HG03354 (cell line): Measurements from ENCODE around the gene CLIC2.

Source experiments
- ATAC-seq: cut with Tn5 transposase; IDR thresholded peaks from one replicate; pipeline ENCODE4 v1.9.1; 2021; ENCODE audit warnings: mild to moderate bottlenecking; ENCODE audit not compliant: unreplicated experiment, poor library complexity, severe bottlenecking

The CLIC2 gene

GRCh38 chrX:155263854-155264628, 70.4 kb downstream of the CLIC2 start, which contains the start of gene RAB39B:
Gene RAB39B (minus strand): TSS chrX:155264491. CDS start chrX:155264288, 203 bp downstream.
- peak; percentile 92 for ATAC-seq

DNA sequence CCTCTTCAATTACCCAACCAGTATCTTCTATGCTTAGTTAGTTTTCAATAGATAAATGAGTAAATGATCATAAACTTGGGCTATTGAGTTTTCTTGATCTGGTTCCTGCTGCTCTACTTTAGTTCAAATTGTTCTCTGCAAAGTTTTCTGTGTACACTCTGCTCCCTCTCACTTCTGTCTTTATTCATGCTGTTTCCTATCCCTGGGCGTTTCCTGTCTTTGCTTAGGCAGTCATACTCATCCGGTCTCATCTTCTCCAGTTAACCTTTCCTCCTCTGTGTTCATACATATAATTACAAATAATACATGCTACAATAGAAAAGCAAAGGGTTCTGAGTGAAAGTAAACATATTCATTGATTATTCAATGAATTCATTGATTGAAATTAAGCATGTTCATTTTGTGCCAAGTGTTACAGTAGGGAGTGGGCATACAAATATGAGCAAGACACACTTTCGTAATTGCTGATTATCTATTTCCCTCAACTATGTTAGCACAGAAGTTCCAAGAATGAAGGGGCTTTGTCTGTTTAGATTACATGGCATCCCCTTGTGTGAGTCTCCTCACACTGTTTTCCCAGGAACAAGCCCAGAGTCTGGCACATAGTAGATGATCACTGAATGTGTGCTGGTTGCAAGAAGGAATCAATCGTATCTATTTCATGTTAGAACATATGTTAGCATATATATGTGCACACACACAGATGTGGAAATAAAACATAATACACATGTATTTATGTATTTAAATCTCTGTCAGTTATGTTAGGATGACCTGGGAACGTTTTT, 71.3 kb downstream of the CLIC2 start:
- ATAC-seq = peak; percentile 34

DNA sequence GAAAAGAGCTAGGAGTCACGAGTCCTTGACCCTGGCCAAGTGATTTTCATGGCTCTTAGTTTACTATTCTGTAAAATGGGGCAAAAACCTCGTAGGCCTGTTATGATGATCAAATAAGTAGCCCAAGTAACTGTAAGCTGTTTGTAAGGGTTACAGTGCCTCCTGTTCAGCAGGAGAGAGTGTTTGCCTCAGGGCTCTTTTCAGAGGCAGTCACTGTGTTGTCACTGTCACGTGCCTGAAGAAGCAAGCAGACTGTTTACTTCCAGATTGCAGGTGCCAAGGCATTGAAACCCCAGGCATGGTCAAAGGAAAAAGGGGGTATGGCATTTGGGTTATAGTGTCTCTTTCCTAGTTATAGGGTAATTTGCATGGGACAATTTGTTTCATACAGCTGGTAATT, 74.7 kb downstream of the CLIC2 start:
- no peak for ATAC-seq

DNA sequence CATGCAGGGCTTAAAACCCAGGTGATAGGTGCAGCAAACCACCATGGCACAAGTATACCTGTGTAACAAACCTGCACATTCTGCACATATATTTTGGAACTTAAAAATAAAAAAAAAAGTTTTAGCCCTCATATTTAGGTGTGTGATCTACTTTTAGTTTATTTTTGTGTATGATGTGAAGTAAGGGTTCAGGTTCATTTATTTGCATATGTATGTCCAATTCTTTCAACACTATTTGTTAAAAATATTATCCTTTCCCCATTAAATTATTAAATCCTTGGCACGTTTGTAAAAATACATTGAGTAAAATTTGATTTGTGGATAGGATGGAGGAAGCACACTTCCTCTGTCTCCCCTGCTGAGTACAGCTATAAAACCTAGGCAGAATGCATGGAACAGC, 83.0 kb downstream of the CLIC2 start:
- ATAC-seq = no peak

- no peak for ATAC-seq
Observed at GRCh38 chrX:155247497-155247896, 86.9 kb downstream of the CLIC2 start.

DNA sequence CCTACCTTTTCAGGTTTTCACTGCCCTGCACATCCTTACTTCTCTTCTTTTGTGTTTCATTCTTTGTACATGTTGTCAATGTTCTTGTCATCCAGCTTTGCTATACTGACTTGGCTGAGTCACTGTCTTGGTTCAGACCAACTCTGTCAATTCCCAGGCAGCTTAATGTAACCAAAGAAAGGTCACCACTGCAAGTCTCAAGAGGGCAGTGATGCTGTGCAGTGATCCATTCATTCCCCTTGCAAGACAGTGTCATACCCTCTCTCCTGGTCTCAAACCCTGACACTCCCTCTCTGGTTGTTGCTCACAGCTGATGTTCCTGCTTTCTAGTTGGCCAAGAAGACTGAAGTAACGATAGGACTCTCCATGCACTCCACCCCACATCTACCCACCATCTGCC, 87.7 kb downstream of the CLIC2 start:
- ATAC-seq = no peak

GRCh38 chrX:155242300-155242699, 92.1 kb downstream of the CLIC2 start:
- ATAC-seq = no peak

DNA sequence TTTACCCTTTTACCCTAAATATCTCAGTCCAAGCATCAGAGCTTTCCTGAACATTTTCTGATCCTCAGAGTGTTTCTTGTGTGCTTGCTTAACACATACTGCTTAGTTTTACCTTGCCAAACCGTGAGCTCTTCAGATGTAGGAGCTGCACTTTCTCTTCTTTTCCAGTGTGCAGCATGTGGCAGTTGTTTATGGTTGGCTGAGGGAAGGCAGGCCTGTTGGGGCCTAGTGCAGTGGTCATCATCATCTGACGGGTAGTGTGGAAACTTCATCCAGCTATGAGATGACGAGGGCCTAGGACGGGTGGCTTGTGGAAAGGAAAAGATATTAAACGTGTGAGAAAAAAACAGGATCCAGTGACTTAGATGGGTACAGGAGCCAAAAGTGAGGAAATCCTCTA, 96.7 kb downstream of the CLIC2 start:
- no peak for ATAC-seq

GRCh38 chrX:155235891-155236290, 98.5 kb downstream of the CLIC2 start:
- ATAC-seq = no peak

DNA sequence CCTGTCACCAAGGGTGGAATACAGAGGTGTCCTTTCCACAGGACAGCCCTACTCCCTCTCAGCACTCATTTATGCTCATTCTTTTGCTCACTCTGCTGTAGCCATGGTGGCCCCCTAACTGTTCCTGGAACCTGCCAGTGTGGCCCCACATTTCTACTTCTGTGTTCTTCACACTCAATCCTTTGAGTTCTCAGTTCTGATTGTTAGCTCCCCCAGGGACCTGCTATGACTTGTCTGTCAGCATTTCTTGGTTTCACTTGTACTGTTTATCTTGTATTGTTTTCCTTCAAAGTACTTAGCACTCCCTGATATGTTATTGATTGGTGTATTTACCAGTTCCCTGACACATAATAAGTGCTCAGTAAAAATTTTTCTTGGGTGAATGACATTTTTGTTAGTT, 103.3 kb downstream of the CLIC2 start:
- ATAC-seq = peak; percentile 82
